Measurements from ENCODE around the gene NXPH3.
A peak's percentile ranks its signal among the peaks of the same experiment; 100 is the strongest.
"Not testable (repeated sequence)": the region's sequence is repeated elsewhere in the genome, so short reads cannot be mapped to it uniquely, and the experiment has no call there.

Gene NXPH3

GRCh38 chr17:49554694-49555494, 20.8 kb upstream of the NXPH3 start:
- DNase-seq (ENCODE audit: low spot score) = peak; percentile 11

- DNase-seq (ENCODE audit: low spot score) = peak; percentile 7
Observed at GRCh38 chr17:49555495-49556222, 20.0 kb upstream of the NXPH3 start.

- DNase-seq (ENCODE audit: low spot score) = peak; percentile 89
Observed at GRCh38 chr17:49556223-49556943, 19.3 kb upstream of the NXPH3 start.

- peak; percentile 57 for DNase-seq (ENCODE audit: low spot score)
Observed at GRCh38 chr17:49557312-49558024, 18.2 kb upstream of the NXPH3 start.

GRCh38 chr17:49564638-49565037, 11.0 kb upstream of the NXPH3 start:
- DNase-seq (ENCODE audit: low spot score) = no peak

- DNase-seq (ENCODE audit: low spot score) = no peak
Observed at GRCh38 chr17:49565948-49566491, 9.7 kb upstream of the NXPH3 start.

- no peak for DNase-seq (ENCODE audit: low spot score)
Observed at GRCh38 chr17:49566668-49567071, 9.0 kb upstream of the NXPH3 start.

- DNase-seq (ENCODE audit: low spot score) = no peak
Observed at GRCh38 chr17:49567104-49567521, 8.6 kb upstream of the NXPH3 start.

- peak; percentile 82 for DNase-seq (ENCODE audit: low spot score)
Observed at GRCh38 chr17:49567871-49568694, 7.6 kb upstream of the NXPH3 start.

GRCh38 chr17:49568695-49569047, 7.0 kb upstream of the NXPH3 start:
- not testable (repeated sequence) for DNase-seq (ENCODE audit: low spot score)

- DNase-seq (ENCODE audit: low spot score) = no peak
Observed at GRCh38 chr17:49570540-49571242, 5.0 kb upstream of the NXPH3 start.

- DNase-seq (ENCODE audit: low spot score) = no peak
Observed at GRCh38 chr17:49571283-49571682, 4.4 kb upstream of the NXPH3 start.

- no peak for DNase-seq (ENCODE audit: low spot score)
Observed at GRCh38 chr17:49571764-49572163, 3.9 kb upstream of the NXPH3 start.

- DNase-seq (ENCODE audit: low spot score) = no peak
Observed at GRCh38 chr17:49572226-49572625, 3.4 kb upstream of the NXPH3 start.

GRCh38 chr17:49572806-49573420, 2.8 kb upstream of the NXPH3 start:
- DNase-seq (ENCODE audit: low spot score) = no peak

GRCh38 chr17:49573510-49574322, 2.0 kb upstream of the NXPH3 start:
- DNase-seq (ENCODE audit: low spot score) = no peak

- no peak for DNase-seq (ENCODE audit: low spot score)
Observed at GRCh38 chr17:49574323-49574781, 1.3 kb upstream of the NXPH3 start.

- DNase-seq (ENCODE audit: low spot score) = no peak
Observed at GRCh38 chr17:49574945-49575678, 559 bp upstream of the NXPH3 start.
